Skeletal muscle cell (primary cell): ENCODE data around the gene SLC26A2.
"Not testable (repeated sequence)": the region's sequence is repeated elsewhere in the genome, so short reads cannot be mapped to it uniquely, and the experiment has no call there.

Experiments
- DNase-seq: peaks from one replicate; pipeline ENCODE4 v3.0.0-alpha.2; 2010; ENCODE audit warnings: low read depth
- H3K4me3 ChIP-seq: 2 replicates; pipeline ENCODE4 v1.5.1; 2011; ENCODE audit warnings: low read depth, mild to moderate bottlenecking, control low read depth, low read length, moderate library complexity

SLC26A2 gene

DNA sequence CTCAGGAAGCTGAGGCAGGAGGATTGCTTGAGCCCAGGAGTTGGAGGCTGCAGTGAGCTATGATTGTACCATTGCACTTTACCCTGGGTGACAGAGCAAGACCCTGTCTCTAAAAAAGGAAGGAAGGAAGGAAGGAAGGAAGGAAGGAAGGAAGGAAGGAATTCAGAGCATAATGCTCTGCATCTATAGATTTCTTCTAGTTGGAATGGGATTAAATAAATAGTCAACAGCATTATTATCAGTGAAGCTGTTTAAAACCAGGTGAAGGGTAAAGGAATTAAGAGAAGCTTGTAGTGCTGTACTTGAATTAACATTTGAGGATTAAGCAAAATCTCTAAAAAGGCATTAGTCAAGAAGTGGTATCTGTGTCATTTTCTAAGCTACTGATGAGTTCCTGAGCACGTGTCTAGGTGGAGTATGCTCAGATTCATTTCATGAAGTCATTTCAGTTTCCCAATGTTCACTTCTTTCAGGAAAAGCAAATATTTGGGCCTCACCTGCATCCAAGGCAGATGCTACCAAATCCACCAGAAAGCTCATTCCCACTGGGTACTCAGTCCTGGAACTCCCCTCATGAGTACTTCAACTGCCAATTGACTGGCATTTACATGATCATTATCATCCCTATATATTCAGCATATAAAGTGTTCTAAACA, 24.4 kb upstream of the SLC26A2 start:
- no peak overlapping the region for H3K4me3 ChIP-seq
- DNase-seq = no peak

DNA sequence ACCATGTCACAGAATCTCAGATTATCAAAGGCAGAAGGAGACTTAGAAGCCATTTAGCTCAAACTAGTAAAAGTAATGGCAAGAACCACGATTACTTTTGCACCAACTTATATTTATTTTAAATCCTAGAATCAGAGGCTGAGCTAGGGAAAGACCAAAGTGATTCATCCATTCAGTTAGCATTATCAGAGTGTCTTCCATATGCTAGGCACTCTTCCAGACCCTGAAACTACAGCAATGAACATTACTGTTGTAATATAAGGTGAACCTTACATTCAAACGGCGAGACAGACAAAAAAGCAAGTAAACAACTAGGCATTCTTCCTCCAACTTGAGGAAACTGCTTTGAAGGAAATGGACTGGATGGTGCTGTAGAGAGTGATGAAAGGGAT, 23.9 kb upstream of the SLC26A2 start:
- no peak overlapping the region for H3K4me3 ChIP-seq
- no peak for DNase-seq

DNA sequence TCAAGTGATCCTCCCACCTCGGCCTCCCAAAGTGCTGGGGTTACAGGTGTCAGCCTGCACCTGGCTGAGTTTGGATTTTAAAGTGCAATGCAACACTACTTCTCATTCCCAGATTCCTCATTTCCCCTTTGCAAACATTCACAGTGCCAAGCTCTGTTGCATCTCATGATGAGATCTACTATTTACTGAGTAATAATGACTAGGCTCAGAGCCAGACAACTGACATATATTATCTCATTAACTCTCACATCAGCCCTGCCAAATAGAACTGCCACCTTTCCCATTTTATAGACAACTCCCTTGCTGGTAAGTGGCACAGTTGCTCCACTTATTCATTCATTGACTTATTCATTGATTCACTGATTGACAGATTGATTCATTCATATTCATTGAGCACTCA, 22.9 kb upstream of the SLC26A2 start:
- DNase-seq = no peak
- H3K4me3 ChIP-seq = no peak overlapping the region

DNA sequence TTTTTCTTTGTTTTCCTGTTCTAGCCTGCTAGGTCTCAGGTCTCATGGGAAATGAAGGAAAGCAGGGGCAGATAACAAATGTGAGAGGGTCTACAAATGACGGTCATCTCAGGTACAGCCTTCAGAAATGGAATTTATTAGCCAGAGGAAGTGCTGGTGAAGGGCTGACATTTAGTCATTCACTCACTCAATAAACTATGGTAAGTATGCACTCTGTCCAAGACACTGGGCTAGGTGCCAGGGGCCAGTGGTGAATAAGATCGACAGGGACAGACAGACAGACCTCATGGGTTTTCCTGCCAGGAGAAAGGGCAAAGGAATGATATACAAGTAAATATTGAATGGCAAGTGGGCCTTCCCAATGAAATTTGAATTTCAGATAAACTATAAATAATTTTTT, 22.3 kb upstream of the SLC26A2 start:
- H3K4me3 ChIP-seq = no peak overlapping the region
- DNase-seq = peak; percentile 59

DNA sequence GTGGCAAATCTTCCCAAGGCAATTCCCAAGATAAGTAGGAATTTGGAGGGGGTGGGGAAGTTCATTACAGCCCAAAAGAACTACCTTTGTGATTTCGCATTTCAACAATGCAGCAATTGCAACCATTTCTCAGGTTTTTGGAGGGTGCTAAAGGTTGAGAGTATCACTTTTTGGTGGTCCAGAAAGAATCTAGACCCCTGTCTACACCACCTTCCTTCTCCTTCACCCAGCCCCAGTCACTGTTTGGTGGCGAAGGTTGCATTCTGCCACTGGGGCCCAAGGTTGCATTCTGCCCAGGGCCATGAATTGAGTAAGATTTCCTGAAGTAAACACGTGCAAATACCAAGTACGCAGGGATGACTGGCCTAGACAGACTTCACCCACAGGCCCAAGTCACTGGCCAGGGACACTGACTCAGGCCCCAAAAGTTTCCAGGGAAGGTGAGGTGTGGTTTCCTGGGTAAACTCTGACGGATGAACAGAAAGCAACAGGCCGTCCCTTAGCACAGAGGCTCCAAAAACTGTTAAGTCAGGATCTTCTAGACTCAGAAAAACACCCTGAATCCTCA, 21.7 kb upstream of the SLC26A2 start:
- no peak overlapping the region for H3K4me3 ChIP-seq
- peak; percentile 66 for DNase-seq

DNA sequence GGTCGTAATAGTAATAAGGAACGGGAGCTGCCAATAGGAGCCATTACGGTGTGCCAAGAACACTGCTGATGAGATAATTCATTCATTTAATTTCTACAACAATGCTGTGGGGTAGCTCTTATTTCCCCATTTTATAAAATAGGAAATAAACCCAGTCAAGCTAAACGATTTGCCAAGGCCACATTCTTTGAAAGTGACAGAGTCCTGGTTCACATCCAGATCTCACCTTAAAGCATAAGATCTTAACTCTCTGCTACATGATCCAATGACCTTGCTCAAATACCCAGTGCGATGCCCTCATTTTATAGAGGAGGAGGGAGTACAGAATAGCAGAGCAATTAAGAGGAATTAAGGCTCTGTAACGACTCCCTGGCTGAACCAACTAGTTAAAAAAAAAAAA, 21.0 kb upstream of the SLC26A2 start:
- H3K4me3 ChIP-seq = no peak overlapping the region
- DNase-seq = no peak

DNA sequence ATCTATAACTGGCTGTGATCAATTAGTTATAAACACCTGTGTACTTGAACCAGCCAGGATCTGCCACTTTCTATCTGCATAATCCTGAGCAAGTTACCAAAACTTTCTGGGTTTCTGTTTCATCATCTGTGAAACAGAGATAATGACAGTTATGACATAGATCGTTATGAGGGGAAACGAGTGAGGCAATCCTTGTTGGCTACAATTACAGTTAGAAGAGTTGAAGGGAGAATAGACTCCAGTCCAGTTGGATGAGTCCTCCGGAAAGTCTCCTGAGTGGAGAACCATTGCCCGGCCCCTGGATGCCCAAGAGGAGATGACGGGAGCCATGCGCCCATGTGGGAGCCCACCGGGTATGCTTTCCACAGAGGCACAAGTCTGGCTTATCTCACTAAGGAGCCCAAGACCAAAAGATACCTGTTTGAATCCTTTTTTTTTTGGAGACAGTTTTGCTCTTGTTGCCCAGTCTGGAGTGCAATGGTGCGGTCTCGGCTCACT, 20.4 kb upstream of the SLC26A2 start:
- H3K4me3 ChIP-seq = no peak overlapping the region
- DNase-seq = no peak

DNA sequence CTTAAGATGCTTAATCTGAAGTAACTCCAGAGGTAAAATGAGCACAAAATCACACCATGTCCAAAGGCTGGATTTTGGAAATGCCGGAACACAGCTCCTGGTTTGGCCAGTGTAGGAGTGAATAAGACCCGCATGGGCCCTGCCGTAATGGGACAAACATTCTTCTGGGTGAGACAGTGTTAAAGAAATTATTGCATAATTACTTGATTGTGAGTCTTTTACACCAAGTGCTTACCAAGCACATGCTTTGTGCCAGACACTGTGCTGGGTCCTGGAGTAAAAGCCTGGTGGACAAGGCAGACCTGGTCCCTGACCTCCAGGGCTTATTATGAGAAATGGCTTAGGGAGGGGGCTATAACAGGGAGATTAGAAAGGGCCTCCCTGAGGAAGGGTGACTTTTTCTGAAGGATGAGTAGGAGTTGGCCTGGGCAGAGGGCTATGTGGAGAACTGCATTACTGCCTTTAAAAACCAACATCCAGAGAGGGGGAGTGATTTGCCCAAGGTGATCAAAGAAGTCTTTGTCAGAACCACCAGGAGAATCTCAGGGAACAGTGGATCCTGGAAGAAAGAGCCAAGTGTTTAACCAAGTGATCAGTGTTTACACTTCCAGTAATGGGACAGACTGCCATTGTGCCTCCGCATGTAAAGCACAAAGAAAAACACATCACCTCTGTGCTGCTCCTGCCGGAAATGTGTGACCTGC, 19.5 kb upstream of the SLC26A2 start:
- no peak overlapping the region for H3K4me3 ChIP-seq

DNA sequence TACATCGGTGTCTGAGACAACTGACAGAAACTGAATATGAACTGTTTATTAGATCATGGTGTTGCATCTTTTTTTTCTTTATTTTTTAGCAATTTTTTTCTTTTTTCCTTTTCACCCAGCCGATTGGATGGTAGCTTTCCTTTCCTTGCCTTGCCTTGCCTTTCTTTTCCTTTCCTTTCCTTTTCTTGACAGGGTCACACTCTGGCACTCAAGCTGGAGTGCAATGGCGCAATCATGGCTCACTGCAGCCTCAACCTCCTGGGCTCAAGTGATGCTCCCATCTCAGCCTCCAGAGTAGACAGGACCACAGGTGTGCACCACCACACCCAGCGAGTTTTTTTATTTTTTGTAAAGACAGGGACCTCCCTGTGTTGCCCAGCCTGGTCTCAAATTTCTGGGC, 18.8 kb upstream of the SLC26A2 start:
- no peak overlapping the region for H3K4me3 ChIP-seq
- no peak for DNase-seq

More for the DNA sequence above, 19.5 kb upstream of the SLC26A2 start:
- DNase-seq = no peak

DNA sequence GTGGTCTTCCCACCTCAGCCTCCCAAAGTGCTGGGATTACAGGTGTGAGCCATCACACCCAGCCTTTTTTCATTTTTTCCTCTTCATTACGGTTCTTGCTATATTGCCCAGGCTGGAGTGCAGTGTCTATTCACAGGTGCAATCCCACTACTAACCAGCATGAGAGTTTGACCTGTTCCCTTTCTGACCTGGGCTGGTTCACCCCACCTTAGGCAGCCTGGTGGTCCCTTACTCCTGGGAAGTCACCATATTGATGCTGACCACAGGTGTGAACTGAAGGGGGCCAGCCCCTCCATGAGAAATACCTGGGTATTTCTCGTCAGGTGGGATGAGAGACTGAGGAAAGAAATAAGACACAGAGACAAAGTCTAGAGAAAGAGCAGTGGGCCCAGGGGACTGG, 18.4 kb upstream of the SLC26A2 start:
- H3K4me3 ChIP-seq = no peak overlapping the region
- DNase-seq = no peak

DNA sequence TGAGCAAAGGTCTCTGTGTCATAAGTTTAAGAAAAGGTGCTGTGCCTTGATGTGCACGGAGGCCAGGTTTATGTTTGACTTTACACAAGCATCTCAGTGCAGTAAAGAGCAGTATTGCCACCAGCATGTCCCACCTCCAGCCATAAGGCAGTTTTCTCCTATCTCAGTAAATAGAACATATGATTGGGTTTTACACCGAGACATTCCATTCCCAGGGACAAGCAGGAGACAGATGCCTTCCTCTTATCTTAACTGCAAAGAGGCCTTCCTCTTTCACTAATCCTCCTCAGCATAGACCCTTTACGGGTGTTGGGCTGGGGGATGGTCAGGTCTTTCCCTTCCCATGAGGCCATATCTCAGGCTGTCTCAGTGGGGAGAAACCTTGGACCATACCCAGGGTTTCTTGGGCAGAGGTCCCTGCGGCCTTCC, 17.8 kb upstream of the SLC26A2 start:
- DNase-seq, H3K4me3 ChIP-seq: not testable (repeated sequence)

DNA sequence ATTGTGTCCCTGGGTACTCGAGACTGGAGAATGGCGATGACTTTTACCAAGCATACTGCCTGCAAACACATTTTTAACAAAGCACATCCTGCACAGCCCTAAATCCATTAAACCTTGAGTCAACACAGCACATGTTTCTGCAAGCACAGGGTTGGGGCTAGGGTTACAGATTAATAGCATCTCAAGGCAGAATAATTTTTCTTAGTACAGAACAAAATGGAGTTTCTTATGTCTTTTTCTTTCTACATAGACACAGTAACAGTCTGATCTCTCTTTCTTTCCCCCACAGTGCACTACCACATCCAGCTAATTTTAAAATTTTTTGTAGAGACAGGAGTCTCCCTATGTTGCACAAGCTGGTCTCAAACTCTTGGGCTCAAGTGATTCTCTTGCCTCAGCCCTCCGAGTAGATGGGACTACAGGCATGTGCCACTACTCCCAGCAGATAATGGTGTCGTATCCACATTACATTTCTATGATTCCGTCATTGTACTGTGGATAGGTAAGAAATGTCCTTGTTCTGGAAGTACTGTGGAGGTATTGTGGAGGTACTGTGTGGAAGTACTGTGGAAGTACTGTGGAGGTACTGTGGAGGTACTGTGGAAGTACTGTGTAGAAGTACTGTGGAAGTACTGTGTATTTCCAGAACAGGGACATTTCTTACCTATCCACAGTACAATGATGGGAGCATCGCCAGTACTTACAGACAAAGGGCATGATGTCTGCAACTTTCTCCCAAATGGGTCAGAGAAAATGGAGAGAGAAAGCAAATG, 17.2 kb upstream of the SLC26A2 start:
- H3K4me3 ChIP-seq, DNase-seq: not testable (repeated sequence)

DNA sequence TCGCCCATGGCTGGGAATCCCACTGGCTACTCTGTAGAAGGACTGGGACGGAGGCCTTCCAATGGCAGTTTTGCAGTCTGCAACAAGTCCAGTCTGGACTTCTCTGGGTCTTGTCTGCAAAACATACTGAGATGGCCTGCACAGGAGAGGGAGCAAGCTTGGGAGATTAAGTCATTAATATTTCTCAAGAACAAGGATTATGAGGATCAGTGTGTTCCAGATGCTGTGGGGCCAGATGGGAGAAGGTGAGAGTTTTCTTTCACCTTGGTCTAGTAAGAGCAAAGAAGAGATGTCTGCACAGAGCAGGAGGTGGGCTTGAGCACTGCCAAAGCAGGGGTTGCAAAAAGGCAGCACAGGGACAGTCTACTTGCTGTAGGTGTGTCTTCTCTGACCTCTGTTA, 15.9 kb upstream of the SLC26A2 start, which contains the start of gene PDE6A:
TSS of gene PDE6A (minus strand) at position 128 of the 400 bp plus-strand sequence. CDS start at position 8, 120 bp downstream.
- H3K4me3 ChIP-seq = no peak within 1 kb of the TSS
- DNase-seq = no peak

DNA sequence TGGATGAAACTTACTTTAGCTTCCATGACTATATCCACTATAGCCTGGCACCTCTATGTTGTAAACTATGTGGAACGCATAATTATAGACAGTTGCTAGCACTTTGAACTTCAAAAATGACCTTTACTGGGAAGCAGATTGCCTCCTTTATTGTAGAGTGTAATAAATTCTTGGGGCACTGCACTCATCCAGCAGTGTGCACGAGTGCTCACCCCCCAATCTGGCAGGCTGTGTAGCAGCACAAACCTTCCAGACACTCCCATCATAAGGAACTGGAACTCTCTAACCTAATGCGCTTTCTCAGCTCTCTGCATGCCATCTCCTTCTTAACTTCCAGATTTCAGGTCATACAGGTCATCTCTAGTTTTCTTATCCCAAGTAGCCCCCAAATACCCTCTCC, 14.4 kb upstream of the SLC26A2 start:
- H3K4me3 ChIP-seq = no peak overlapping the region
- DNase-seq = no peak

DNA sequence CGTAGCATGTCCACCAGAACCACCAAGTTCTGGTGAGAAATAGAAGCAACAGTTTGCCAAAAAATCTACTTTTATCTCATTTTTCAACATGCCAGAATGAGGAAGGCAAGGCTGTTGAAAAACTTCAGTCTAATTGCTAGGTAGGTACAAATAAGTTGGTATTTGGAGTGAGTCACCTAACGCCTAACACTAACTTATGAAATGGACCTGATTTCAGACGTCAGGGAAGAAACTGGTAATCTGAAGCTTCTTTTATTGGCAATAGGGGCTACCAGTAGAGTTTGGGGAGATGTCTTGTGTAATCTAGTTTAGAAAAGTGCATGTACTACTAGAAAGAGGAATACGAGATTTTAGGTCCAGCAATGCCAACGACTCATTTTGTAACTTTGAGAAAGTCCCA, 11.6 kb upstream of the SLC26A2 start:
- no peak overlapping the region for H3K4me3 ChIP-seq

DNA sequence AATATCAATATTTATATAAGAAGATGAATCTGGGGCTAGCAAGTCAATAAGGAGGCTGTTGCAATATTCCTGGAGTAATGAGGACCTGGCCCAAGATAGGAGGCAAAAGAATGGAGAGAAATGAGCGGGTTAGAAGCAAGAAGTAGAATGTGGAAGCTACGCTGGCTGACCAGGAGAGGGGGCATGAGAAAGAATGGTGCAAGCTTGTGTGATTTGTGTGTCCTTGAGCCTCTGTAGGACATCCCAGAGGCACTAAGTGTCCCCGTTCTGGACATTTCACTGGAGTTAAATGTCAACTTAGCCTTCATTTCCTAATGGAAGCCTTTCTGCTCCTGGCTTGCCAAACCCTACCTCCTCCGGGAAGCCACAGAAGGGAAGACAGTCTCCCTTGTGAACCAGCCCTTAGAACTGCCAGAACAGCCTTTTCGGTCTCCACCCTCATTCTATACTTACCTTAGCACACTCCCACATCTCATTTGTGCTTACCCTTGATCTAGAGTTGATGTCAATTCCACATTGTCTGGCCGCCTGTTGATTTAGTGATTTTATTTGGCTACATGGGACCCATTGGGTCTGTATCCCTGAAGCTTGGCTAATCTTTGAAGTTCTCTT, 9.3 kb upstream of the SLC26A2 start:
- no peak for DNase-seq
- H3K4me3 ChIP-seq = no peak overlapping the region

More for the DNA sequence above, 11.6 kb upstream of the SLC26A2 start:
- no peak for DNase-seq

DNA sequence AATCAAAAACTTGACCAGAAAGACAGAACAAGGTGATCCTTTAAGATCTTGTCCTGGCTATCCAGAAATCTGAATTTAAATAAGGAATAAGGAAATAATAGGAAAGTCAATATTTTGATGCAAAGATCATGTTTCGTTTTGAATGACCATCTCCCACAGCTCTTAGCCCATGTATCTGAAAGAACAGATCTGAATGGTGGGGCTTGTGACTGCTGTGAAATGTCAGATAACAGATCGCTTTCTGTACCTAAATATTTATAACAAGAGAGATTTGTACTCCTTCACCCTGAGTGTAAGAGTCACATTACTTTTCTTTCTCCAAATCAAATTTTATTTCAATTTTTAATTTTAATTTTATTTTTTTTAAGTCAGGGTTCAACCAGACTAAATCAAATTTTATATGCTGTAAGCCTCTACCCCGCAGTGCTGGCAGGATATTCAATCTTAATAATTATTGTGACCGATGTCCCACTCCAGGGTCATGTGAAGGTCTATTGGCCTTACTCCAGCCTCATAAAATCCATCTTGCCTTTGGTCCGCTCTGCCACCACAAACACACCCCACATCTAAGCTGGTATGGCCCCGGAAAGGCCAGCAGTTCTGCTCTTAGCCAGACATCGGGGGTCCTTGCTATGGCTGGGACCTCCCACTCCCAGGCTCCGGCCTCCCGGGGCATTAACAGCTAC, 7.0 kb upstream of the SLC26A2 start:
- DNase-seq = no peak
- no peak overlapping the region for H3K4me3 ChIP-seq

DNA sequence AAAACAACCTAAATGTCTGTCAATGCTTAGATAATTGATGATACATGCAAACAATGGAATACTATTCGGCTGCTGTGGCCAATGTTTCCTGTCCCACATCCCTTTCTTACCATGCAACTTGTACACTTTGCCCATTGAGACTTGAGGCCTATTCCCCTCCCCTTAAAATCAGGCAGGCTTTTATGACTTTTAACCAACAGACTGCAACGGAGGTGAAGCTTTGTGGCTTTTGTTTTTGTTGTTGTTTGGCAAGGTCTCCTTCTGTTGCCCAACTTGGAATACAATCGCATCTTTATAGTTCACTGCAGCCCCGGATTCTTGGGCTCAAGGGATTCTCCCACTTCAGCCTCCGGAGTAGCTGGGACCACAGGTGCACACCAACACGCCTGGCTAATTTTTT, 5.8 kb upstream of the SLC26A2 start:
- DNase-seq = no peak
- H3K4me3 ChIP-seq = no peak overlapping the region

DNA sequence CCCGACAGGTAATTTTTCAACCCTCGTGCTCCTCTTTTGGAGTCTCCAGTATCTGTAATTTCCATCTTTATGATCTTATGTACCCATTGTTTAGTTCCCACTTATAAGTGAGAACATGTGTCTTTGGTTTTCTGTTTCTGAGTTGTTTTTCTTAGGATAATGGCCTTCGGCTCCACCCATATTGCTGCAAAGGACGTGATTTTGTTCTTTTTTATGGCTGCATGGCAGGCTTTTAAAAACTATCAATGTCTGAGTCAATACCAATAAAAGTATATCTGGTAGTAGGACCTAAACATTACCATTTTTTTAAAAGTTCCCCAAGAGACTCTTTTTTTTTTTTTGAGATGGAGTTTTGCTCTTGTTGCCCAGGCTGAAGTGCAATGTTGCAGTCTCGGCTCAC, 3.9 kb upstream of the SLC26A2 start:
- no peak overlapping the region for H3K4me3 ChIP-seq
- no peak for DNase-seq
